ENCODE results near the gene TXNDC15.

The TXNDC15 gene

GRCh38 chr5:134949316-134949715 is 75.1 kb downstream of the TXNDC15 start:
- no peak for DNase-seq (ENCODE audit: low spot score)
- TF ChIP-seq, protein P1, sequence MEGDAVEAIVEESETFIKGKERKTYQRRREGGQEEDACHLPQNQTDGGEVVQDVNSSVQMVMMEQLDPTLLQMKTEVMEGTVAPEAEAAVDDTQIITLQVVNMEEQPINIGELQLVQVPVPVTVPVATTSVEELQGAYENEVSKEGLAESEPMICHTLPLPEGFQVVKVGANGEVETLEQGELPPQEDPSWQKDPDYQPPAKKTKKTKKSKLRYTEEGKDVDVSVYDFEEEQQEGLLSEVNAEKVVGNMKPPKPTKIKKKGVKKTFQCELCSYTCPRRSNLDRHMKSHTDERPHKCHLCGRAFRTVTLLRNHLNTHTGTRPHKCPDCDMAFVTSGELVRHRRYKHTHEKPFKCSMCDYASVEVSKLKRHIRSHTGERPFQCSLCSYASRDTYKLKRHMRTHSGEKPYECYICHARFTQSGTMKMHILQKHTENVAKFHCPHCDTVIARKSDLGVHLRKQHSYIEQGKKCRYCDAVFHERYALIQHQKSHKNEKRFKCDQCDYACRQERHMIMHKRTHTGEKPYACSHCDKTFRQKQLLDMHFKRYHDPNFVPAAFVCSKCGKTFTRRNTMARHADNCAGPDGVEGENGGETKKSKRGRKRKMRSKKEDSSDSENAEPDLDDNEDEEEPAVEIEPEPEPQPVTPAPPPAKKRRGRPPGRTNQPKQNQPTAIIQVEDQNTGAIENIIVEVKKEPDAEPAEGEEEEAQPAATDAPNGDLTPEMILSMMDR (IDR thresholded peaks at IDR 0.05; ENCODE audit: extremely low read depth, missing control alignments), result no peak

Measured in GM20000 (cell line).